ENCODE results near the gene IGSF9B. TPM values are rescaled to one million over a fixed set of nuclear protein-coding genes. Genes with fewer than 3 reads are reported as not detected.

The IGSF9B gene
- total RNA-seq, 1 experiment from 2014 or later, result 0.96 TPM

DNA sequence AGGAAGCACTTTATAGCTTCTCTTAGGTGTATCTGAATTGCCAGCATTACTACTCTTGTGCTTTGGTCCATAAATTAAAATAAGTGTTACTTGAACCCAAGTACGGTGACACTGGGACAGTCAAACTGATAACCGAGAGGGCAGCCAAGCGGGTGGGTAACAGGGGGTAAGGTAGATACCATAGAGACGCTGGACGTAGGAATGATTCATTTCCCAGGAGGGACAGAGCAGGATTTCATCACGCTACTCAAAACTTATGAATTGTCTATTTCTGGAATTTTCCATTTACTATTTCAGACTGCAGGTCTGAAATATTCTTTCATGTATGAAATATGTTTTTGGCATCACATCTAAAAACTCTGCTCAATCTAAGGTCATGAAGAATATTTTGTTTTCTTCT is 96.6 kb downstream of the IGSF9B start:
- no peak for DNase-seq (ENCODE audit: low read depth)

Other genes starting within 250 kb of the IGSF9B start
- gene SPATA19, start 111.5 kb downstream of the IGSF9B start, total RNA-seq (2014; rRNA removed; shearing (Covaris generic)), result not detected in 2 replicates
- 49.1 and 51.9 TPM in 2 replicates for gene JAM3, start 112.1 kb upstream of the IGSF9B start, total RNA-seq (2014; rRNA removed; shearing (Covaris generic))